Activated T-helper 17 cell treated with anti-CD3 and anti-CD28 coated beads, Interleukin-2, amount 50 U/mL, for 72 hours (primary cell): Measurements from ENCODE around the gene CBX5. TPM values are rescaled to one million over a fixed set of nuclear protein-coding genes. Genes with fewer than 3 reads are reported as not detected.
A peak's percentile ranks its signal among the peaks of the same experiment; 100 is the strongest.
"Not testable (repeated sequence)": the region's sequence is repeated elsewhere in the genome, so short reads cannot be mapped to it uniquely, and the experiment has no call there.

Experiments used
- ATAC-seq: fragments of 150-1000 bp; cut with Tn5 transposase; replicated peaks from 2 replicates; pipeline ENCODE4 v1.10.0; 2021; ENCODE audit warnings: mild to moderate bottlenecking, moderate library complexity
- H3K27ac Mint-ChIP-seq: one replicate; pipeline ENCODE4 v1.8.0; 2022; ENCODE audit warnings: mixed read lengths
- H3K27me3 Mint-ChIP-seq: one replicate; pipeline ENCODE4 v1.8.0; 2022; ENCODE audit warnings: mixed read lengths
- H3K36me3 Mint-ChIP-seq: one replicate; pipeline ENCODE4 v1.8.0; 2022; ENCODE audit warnings: low read depth, mild to moderate bottlenecking, mixed read lengths
- H3K4me1 Mint-ChIP-seq: one replicate; pipeline ENCODE4 v1.8.0; 2022; ENCODE audit warnings: mixed read lengths
- H3K4me3 Mint-ChIP-seq: one replicate; pipeline ENCODE4 v1.8.0; 2022; ENCODE audit warnings: mild to moderate bottlenecking, mixed read lengths
- H3K9me3 Mint-ChIP-seq: one replicate; pipeline ENCODE4 v1.8.0; 2022; ENCODE audit warnings: mixed read lengths
- total RNA-seq, 2 donors: library from RNA; stranded (reverse); gene quantifications; one replicate each; pipeline ENCODE4 v1.2.3, GENCODE V29; 2022

The CBX5 gene
- total RNA-seq, 2 donors from 2014 or later, result 82.0 to 89.7 TPM

GRCh38 chr12:54230555-54230954, 49.4 kb downstream of the CBX5 start:
- H3K27me3 Mint-ChIP-seq, result no peaks in the 10 kb centered on the region

GRCh38 chr12:54229624-54230212, 50.2 kb downstream of the CBX5 start:
- no peak for ATAC-seq
- Mint-ChIP-seq H3K4me1 (no peaks in the 10 kb centered on the region), H3K27ac (no peak overlapping the region), H3K27me3 (no peaks in the 10 kb centered on the region), H3K36me3 (no peaks in the 10 kb centered on the region), H3K4me3 (no peak overlapping the region), H3K9me3 (no peaks in the 10 kb centered on the region)

More at GRCh38 chr12:54230555-54230954, 49.4 kb downstream of the CBX5 start:
- peaks cover 1% of the 10 kb centered on the region for H3K36me3 Mint-ChIP-seq
- H3K4me1 Mint-ChIP-seq, result no peaks in the 10 kb centered on the region
- H3K9me3 Mint-ChIP-seq, result no peaks in the 10 kb centered on the region
- no peak for ATAC-seq
- no peak overlapping the region for H3K4me3 Mint-ChIP-seq
- no peak overlapping the region for H3K27ac Mint-ChIP-seq

GRCh38 chr12:54228471-54228870, 51.5 kb downstream of the CBX5 start:
- ATAC-seq, result no peak
- H3K36me3 Mint-ChIP-seq, result no peaks in the 10 kb centered on the region
- no peaks in the 10 kb centered on the region for H3K9me3 Mint-ChIP-seq
- no peaks in the 10 kb centered on the region for H3K4me1 Mint-ChIP-seq
- no peak overlapping the region for H3K27ac Mint-ChIP-seq
- no peaks in the 10 kb centered on the region for H3K27me3 Mint-ChIP-seq
- H3K4me3 Mint-ChIP-seq, result no peak overlapping the region

- not testable (repeated sequence) for H3K4me1 Mint-ChIP-seq, H3K36me3 Mint-ChIP-seq, ATAC-seq, H3K9me3 Mint-ChIP-seq, H3K4me3 Mint-ChIP-seq, H3K27me3 Mint-ChIP-seq, H3K27ac Mint-ChIP-seq
Observed at GRCh38 chr12:54227927-54228326, 52.0 kb downstream of the CBX5 start.

GRCh38 chr12:54227376-54227775, 52.5 kb downstream of the CBX5 start:
- H3K4me1 Mint-ChIP-seq, result no peaks in the 10 kb centered on the region
- no peaks in the 10 kb centered on the region for H3K27me3 Mint-ChIP-seq
- H3K36me3 Mint-ChIP-seq, result no peaks in the 10 kb centered on the region
- H3K9me3 Mint-ChIP-seq, result no peaks in the 10 kb centered on the region
- peak overlapping the region; percentile 51 for H3K27ac Mint-ChIP-seq
- no peak overlapping the region for H3K4me3 Mint-ChIP-seq
- no peak for ATAC-seq

GRCh38 chr12:54225666-54226065, 54.3 kb downstream of the CBX5 start:
- no peak for ATAC-seq
- no peaks in the 10 kb centered on the region for H3K4me1 Mint-ChIP-seq

GRCh38 chr12:54222609-54223008, 57.3 kb downstream of the CBX5 start:
- Mint-ChIP-seq H3K27ac (no peak overlapping the region), H3K27me3 (no peaks in the 10 kb centered on the region), H3K4me3 (no peak overlapping the region), H3K4me1 (no peaks in the 10 kb centered on the region), H3K9me3 (no peaks in the 10 kb centered on the region), H3K36me3 (no peaks in the 10 kb centered on the region)
- no peak for ATAC-seq

More at GRCh38 chr12:54225666-54226065, 54.3 kb downstream of the CBX5 start:
- H3K27me3 Mint-ChIP-seq, result no peaks in the 10 kb centered on the region
- no peak overlapping the region for H3K4me3 Mint-ChIP-seq
- no peaks in the 10 kb centered on the region for H3K9me3 Mint-ChIP-seq
- H3K36me3 Mint-ChIP-seq, result no peaks in the 10 kb centered on the region
- no peak overlapping the region for H3K27ac Mint-ChIP-seq

- Mint-ChIP-seq H3K27ac (no peak overlapping the region), H3K4me3 (no peak overlapping the region), H3K9me3 (no peaks in the 10 kb centered on the region), H3K36me3 (no peaks in the 10 kb centered on the region), H3K4me1 (peaks cover 10% of the 10 kb centered on the region), H3K27me3 (no peaks in the 10 kb centered on the region)
- no peak for ATAC-seq
Observed at GRCh38 chr12:54221402-54221984, 58.4 kb downstream of the CBX5 start.

- H3K27me3 Mint-ChIP-seq, result no peaks in the 10 kb centered on the region
- no peaks in the 10 kb centered on the region for H3K9me3 Mint-ChIP-seq
- no peak overlapping the region for H3K4me3 Mint-ChIP-seq
- H3K27ac Mint-ChIP-seq, result no peak overlapping the region
- H3K4me1 Mint-ChIP-seq, result peaks cover 13% of the 10 kb centered on the region
- no peaks in the 10 kb centered on the region for H3K36me3 Mint-ChIP-seq
- no peak for ATAC-seq
Observed at GRCh38 chr12:54220567-54220966, 59.4 kb downstream of the CBX5 start.

GRCh38 chr12:54220092-54220557, 59.8 kb downstream of the CBX5 start:
- Mint-ChIP-seq H3K4me1 (peaks cover 13% of the 10 kb centered on the region), H3K27me3 (no peaks in the 10 kb centered on the region), H3K9me3 (no peaks in the 10 kb centered on the region), H3K27ac (no peak overlapping the region), H3K36me3 (no peaks in the 10 kb centered on the region), H3K4me3 (no peak overlapping the region)
- peak; percentile 39 for ATAC-seq

- H3K4me3 Mint-ChIP-seq, result peak overlapping the region; percentile 94
- no peak for ATAC-seq
- H3K9me3 Mint-ChIP-seq, result no peaks in the 10 kb centered on the region
- no peak overlapping the region for H3K27ac Mint-ChIP-seq
- H3K27me3 Mint-ChIP-seq, result no peaks in the 10 kb centered on the region
- H3K36me3 Mint-ChIP-seq, result no peaks in the 10 kb centered on the region
- peaks cover 13% of the 10 kb centered on the region for H3K4me1 Mint-ChIP-seq
Observed at GRCh38 chr12:54217774-54218241, 62.1 kb downstream of the CBX5 start.

GRCh38 chr12:54216797-54217661, 62.9 kb downstream of the CBX5 start:
- Mint-ChIP-seq H3K4me3 (peak overlapping the region; percentile 94), H3K4me1 (peaks cover 13% of the 10 kb centered on the region), H3K36me3 (no peaks in the 10 kb centered on the region), H3K27ac (peak overlapping the region; percentile 87), H3K27me3 (no peaks in the 10 kb centered on the region), H3K9me3 (no peaks in the 10 kb centered on the region)
- ATAC-seq, result peak; percentile 58

- Mint-ChIP-seq H3K4me1 (peaks cover 13% of the 10 kb centered on the region), H3K27me3 (no peaks in the 10 kb centered on the region), H3K36me3 (no peaks in the 10 kb centered on the region), H3K27ac (peak overlapping the region; percentile 87), H3K9me3 (no peaks in the 10 kb centered on the region), H3K4me3 (peak overlapping the region; percentile 94)
- peak; percentile 45 for ATAC-seq
Observed at GRCh38 chr12:54215989-54216796, 63.7 kb downstream of the CBX5 start.
